Globus pallidus (tissue), 1 donor: ENCODE measurements around the gene APCDD1L.
"Not testable (repeated sequence)": the region's sequence is repeated elsewhere in the genome, so short reads cannot be mapped to it uniquely, and the experiment has no call there.

Experiments
- DNase-seq: peaks from one replicate; pipeline ENCODE4 v3.0.0-alpha.2; 2015; ENCODE audit warnings: low spot score

The APCDD1L gene

DNA sequence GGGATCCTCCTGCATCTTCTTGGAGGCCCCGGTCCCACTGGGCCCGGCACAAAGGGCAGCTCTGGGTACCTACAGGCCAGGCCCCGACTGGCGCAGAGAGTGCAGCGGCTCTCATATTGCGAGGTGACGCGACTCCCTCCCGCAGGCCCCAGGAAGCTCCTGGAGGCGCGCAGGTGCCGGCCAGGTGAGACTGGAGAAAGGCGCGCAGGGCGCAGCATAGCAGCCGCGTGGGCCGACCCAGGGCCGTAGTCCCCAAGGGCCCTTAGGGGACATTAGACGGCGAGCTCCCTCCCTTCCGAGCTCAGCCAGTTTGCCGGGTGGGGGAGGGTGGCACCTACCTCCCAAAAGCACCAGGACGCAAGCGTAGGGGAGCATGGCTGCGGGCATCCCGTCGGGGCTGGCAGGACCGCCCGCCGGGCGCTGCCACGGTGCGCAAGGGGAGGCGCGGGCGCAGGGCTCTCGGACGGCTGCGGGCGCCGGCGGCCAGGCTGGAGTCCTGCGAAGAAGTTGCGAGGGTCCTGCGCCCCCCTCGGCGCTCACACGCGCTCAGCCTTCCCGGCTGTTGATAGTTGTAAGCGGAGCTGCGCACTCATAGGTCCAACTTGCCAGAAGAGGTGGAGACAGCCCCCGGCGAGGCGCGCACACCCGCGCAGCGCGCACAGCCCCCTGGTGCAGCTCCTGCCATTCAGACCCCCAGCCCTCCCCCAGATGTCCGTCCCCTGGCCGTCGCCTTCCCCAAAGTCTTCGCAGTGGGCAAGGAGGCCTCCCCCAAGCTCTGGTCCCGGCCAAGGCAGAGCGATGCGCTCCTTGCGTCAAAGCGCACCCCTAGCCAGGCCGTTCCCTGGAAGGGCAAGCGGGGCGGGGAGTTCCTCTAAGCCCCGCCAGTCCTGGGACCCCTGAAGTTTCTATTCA, 622 bp downstream of the APCDD1L start:
- no peak for DNase-seq

DNA sequence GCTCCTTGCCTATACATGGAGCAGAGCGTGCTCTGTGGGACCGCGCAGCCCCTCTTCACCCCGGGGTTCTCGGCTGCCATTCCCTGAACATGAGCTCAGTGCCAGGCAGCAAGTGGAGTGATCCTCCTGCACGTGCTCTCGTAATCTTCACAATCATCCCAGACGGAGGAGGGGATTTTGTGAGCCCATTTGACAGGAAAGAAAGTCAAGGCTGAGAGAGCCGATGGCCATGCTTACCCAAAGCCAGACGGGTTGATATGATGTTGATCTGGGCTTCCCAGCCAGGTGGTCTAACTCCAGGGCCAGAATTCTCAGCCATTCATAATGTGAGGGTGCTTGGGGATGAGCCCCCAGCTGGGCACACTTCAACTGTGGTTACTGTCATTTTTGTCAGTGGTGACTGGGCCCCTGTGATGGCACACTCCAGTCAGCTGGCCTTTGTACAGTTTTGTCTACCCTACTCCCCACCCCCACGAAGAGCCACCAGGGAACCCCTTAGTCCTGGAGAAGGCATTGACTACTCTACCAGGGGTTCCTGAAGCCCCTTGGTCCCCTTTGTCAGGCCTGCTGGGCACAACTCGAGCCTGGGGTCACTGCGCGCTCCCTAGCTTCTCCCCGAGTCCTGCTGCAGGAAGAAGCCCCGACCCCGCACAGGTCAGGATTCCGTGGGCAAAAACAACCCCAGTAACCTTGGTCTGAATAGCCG, 1.5 kb downstream of the APCDD1L start:
- DNase-seq = no peak

GRCh38 chr20:58512808-58513552, 2.2 kb downstream of the APCDD1L start:
- DNase-seq = no peak

GRCh38 chr20:58511861-58512260, 3.3 kb downstream of the APCDD1L start:
- no peak for DNase-seq

DNA sequence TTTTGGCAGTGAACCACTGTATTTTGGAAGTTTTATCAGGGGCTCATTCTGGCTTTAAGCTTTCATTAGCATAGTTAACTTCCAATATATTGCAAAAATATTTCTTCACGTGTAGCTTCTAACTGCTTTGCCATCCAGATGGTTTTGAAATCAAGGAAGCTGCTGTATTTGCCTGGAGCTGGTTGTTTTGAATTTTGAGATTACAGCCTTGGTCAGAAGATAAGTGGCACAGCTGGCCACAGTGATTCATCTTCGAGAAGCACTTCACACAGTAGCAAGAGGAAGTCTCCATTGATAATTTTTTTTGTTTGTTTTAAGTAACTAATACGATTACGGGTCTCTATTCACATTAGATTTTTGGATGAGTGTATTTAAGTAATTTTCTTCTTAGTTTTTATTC, 3.8 kb downstream of the APCDD1L start:
- no peak for DNase-seq

- no peak for DNase-seq
Measured at GRCh38 chr20:58510921-58511320, 4.3 kb downstream of the APCDD1L start.

DNA sequence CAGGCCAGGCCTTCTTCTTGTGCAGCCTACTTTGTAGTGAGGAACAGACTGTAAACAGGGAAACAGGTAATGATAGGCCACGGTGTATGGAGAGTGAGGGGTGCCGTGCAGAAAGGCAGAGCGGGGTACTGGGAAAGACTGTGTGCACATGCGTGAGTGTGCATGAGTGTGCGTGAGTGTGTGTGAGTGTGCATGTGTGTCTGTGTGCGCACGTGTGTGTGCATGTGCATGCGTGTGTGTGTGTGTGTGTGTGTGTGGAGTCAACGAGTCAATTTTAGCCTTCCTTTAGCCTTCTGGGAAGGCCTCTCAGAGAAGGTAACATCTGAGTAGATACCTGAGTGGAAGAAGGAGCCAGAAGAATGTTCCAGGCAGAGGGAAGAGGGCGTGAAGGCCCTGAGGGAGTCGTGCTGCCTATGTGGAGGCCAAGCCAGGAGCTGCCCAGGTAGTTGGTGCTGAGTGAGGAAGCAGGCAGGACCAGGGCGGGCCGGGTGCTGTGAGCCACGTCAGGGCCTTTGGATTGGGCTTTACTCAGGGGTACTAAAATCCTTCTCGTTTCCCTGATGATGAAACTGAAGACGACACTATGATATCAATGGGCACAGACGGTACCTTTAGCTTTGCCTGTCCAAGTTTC, 6.3 kb downstream of the APCDD1L start:
- no peak for DNase-seq

GRCh38 chr20:58506999-58507398, 8.2 kb downstream of the APCDD1L start:
- not testable (repeated sequence) for DNase-seq

DNA sequence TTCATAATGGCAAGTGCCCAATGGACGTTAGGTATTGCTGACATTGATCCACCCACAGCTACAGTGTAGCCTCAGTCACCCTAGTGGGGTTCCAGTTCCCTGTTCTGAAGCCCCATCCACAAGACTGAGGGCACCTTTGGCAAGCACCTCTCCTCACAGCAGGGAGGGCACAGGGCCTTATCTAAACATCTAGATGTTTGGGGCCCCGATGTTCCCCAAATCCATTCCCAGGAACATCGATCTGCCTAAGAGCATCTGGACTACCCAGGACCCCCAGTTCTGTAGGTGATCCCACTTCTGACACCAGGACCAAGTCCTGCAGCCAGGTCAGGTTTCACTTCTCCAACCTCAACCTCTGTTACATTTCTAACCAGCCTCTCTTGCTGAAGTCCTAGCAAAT, 10.6 kb downstream of the APCDD1L start:
- DNase-seq = no peak

- no peak for DNase-seq
Measured at GRCh38 chr20:58503668-58504067, 11.5 kb downstream of the APCDD1L start.

GRCh38 chr20:58500256-58500655, 14.9 kb downstream of the APCDD1L start:
- no peak for DNase-seq

GRCh38 chr20:58498470-58499068, 16.6 kb downstream of the APCDD1L start:
- no peak for DNase-seq

- no peak for DNase-seq
Measured at GRCh38 chr20:58497724-58498469, 17.3 kb downstream of the APCDD1L start.

DNA sequence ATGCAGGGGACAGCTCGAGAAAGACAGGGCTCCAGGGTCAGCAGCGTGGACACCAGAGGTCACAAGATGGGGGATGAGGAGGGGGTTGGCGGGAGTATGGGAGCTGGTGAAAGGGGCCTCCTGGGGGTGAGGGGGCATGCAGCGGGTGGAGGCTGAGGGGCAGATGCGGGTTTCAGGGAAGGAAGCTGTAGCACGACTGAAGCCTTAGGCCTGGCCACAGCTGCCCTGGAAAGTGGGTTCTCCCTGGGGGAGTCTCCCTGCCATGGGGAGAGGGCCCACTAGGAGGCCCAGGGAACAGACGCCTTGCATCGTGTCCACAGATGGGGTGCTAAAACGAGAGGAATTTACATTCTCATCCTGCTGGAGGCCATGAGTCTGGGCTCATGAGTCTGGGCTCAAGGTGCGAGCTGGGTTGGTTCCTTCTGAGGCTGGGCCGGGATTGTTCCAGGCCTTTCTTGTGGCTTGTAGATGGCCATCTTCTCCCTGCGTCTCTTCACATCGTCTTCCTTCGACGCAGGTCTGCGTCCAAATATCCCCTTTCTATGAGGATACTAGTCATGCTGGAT, 18.0 kb downstream of the APCDD1L start:
- no peak for DNase-seq

DNA sequence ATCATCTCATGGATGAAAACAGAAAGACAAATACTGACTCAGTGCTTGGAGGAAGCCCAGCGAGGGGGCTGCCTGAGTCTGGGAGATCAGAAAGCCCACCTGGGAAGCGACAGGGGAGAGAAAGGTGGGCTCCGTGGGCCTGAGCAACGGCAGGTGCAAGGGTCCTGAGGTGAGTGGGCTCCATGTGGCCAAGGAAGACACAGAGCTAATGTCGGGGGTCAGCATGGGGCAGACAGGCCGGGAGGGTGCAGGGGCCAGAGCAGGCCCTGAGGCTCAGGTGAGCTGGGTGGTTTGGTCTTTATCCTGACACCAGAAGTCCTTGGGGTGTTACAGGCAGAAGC, 18.8 kb downstream of the APCDD1L start:
- DNase-seq = no peak

- no peak for DNase-seq
Measured at GRCh38 chr20:58495623-58496428, 19.4 kb downstream of the APCDD1L start.

GRCh38 chr20:58494923-58495622, 20.1 kb downstream of the APCDD1L start:
- no peak for DNase-seq

DNA sequence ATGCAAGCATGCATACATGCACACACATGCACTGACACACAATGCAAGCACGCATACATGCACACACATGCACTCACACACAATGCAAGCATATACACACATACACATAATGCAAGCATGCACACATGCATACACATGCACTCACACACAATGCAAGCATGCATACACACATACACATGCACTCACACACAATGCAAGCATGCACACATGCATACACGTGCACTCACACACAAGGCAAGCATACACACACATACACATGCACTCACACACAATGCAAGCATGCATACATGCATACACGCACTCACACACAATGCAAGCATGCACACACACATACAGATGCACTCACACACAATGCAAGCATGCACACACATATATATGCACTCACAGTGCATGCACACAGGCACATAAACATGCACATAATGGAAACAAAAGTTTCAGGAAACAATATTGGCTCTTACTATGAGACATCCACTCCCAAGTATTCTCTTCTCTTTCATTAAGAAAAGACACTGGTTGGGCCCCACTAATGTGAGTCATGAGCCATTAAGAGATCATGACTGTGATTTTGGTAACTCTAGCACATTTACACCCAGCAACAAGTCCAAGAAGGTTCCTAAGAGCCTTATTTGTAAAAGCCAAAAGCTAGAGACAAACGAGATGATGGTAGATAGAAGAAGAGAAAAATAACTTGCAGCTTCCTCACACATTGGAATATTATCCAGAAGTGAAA, 22.2 kb downstream of the APCDD1L start:
- DNase-seq = no peak
